Measurements from ENCODE around the gene AOC1. TPM values are rescaled to one million over a fixed set of nuclear protein-coding genes. Genes with fewer than 3 reads are reported as not detected.

Gene AOC1
- total RNA-seq, 1 donor from 2014 or later = not detected

DNA sequence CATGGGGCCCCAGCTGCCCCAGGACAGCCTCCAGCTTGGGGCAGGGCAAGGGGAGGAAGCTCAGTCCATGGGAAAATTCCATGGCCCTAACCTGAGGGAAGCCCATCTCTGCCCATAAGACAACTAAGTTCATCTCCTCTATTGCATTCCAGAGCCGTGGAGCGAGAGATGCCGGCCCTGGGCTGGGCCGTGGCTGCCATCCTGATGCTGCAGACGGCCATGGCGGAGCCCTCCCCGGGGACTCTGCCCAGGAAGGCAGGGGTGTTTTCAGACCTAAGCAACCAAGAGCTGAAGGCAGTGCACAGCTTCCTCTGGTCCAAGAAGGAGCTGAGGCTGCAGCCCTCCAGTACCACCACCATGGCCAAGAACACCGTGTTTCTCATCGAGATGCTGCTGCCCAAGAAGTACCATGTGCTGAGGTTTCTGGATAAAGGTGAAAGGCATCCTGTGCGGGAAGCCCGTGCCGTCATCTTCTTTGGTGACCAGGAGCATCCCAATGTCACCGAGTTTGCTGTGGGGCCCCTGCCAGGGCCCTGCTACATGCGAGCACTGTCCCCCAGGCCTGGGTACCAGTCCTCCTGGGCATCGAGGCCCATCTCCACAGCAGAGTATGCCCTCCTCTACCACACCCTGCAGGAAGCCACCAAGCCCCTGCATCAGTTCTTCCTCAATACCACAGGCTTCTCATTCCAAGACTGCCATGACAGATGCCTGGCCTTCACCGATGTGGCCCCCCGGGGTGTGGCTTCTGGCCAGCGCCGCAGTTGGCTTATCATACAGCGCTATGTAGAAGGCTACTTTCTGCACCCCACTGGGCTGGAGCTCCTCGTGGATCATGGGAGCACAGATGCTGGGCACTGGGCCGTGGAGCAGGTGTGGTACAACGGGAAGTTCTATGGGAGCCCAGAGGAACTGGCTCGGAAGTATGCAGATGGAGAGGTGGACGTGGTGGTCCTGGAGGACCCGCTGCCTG is 4.3 kb downstream of the AOC1 start:
- DNase-seq (ENCODE audit: low spot score) = no peak
- no peaks in the 10 kb centered on the region for H3K36me3 Mint-ChIP-seq (ENCODE audit: low read depth)

DNA sequence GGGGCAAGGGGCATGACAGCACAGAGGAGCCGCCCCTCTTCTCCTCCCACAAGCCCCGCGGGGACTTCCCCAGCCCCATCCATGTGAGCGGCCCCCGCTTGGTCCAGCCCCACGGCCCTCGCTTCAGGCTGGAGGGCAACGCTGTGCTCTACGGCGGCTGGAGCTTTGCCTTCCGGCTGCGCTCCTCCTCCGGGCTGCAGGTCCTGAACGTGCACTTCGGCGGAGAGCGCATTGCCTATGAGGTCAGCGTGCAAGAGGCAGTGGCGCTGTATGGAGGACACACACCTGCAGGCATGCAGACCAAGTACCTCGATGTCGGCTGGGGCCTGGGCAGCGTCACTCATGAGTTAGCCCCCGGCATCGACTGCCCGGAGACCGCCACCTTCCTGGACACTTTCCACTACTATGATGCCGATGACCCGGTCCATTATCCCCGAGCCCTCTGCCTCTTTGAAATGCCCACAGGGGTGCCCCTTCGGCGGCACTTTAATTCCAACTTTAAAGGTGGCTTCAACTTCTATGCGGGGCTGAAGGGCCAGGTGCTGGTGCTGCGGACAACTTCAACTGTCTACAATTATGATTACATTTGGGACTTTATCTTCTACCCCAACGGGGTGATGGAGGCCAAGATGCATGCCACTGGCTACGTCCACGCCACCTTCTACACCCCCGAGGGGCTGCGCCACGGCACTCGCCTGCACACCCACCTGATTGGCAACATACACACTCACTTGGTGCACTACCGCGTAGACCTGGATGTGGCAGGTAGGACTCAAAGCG is 5.1 kb downstream of the AOC1 start:
- intact Hi-C loops (cut with micrococcal nuclease) = no loop called here
- H3K27me3 Mint-ChIP-seq (ENCODE audit: insufficient read depth) = peaks cover 2% of the 10 kb centered on the region
- no peak overlapping the region for H3K27ac Mint-ChIP-seq
- no peaks in the 10 kb centered on the region for H3K9me3 Mint-ChIP-seq
- no peak for DNase-seq (ENCODE audit: low spot score)
- H3K36me3 Mint-ChIP-seq (ENCODE audit: low read depth) = no peaks in the 10 kb centered on the region
- H3K4me3 Mint-ChIP-seq = no peak overlapping the region
- H3K4me1 Mint-ChIP-seq (ENCODE audit: low read depth) = no peaks in the 10 kb centered on the region

More for the DNA sequence above, 4.3 kb downstream of the AOC1 start:
- intact Hi-C loops (cut with micrococcal nuclease) = no loop called here
- Mint-ChIP-seq H3K27me3 (ENCODE audit: insufficient read depth) (peaks cover 6% of the 10 kb centered on the region), H3K27ac (no peak overlapping the region), H3K9me3 (no peaks in the 10 kb centered on the region), H3K4me1 (ENCODE audit: low read depth) (no peaks in the 10 kb centered on the region), H3K4me3 (no peak overlapping the region)

DNA sequence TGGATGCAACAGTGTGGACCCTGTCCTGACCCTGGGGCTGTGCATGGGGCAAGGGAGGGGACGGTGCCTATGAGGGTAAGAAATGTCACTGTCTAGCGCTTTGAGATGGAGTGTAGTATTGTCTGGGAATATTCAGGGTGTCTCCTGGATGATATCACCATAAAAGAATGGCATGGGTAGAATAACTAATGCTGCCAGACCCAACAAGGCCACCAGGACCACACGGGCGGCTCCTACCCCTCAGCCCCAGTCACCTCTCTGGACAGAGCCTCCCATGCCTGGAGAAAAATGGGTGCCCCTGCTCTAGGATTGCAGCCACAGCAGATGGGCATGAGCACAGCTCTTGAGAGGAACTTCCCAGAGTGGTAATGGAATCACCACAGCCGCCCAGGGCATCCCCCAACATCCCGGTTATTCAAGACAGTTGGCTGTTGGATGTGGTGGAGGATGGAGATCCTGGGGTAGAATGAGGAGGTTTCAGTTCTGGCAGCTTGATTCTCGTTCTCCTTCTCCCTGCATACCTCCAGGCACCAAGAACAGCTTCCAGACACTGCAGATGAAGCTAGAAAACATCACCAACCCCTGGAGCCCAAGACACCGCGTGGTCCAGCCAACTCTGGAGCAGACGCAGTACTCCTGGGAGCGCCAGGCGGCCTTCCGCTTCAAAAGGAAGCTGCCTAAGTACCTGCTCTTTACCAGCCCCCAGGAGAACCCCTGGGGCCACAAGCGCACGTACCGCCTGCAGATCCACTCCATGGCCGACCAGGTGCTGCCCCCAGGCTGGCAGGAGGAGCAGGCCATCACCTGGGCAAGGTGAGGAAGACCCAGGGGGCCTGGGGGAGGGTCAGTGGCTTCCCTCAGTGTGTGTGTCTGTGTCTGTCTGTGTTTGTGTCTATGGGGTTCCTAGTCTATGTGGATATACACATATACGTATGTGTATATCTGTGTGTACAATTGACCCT is 6.2 kb downstream of the AOC1 start:
- peaks cover 2% of the 10 kb centered on the region for H3K27me3 Mint-ChIP-seq (ENCODE audit: insufficient read depth)
- DNase-seq (ENCODE audit: low spot score) = no peak

DNA sequence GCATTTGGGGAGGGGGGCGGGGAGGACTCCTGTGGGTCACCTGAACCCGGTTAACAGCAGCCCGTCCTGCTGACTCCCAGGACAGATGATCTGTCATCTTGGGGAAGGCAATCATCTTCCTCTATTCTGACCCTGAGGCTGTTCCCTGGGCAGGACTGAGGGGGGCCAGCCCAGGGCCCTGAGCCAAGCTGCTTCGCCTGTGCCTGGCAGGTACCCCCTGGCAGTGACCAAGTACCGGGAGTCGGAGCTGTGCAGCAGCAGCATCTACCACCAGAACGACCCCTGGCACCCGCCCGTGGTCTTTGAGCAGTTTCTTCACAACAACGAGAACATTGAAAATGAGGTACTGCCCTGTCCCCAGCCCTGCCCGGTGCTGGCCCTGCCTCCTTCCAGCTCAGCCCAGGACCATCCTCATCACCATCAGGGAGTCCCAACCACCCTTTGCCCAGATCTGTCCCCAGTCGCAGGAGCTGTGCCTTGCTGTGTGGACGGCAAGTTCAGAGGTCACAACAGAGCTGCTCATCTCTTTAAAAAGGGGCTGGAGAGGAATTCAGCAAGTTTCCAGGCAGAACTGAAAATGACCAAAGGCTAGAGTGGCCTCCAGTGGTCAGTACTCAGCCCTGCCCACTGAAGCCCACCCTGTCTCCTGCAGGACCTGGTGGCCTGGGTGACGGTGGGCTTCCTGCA is 8.1 kb downstream of the AOC1 start:
- Mint-ChIP-seq H3K27me3 (ENCODE audit: insufficient read depth) (no peaks in the 10 kb centered on the region), H3K9me3 (no peaks in the 10 kb centered on the region), H3K4me1 (ENCODE audit: low read depth) (no peaks in the 10 kb centered on the region), H3K27ac (no peak overlapping the region), H3K4me3 (no peak overlapping the region), H3K36me3 (ENCODE audit: low read depth) (no peaks in the 10 kb centered on the region)
- intact Hi-C loops (cut with micrococcal nuclease) = no loop called here
- DNase-seq (ENCODE audit: low spot score) = no peak

More for the DNA sequence above, 6.2 kb downstream of the AOC1 start:
- no peak overlapping the region for H3K4me3 Mint-ChIP-seq
- no peaks in the 10 kb centered on the region for H3K9me3 Mint-ChIP-seq
- H3K36me3 Mint-ChIP-seq (ENCODE audit: low read depth) = no peaks in the 10 kb centered on the region
- no peak overlapping the region for H3K27ac Mint-ChIP-seq
- intact Hi-C loops (cut with micrococcal nuclease) = no loop called here
- no peaks in the 10 kb centered on the region for H3K4me1 Mint-ChIP-seq (ENCODE audit: low read depth)

DNA sequence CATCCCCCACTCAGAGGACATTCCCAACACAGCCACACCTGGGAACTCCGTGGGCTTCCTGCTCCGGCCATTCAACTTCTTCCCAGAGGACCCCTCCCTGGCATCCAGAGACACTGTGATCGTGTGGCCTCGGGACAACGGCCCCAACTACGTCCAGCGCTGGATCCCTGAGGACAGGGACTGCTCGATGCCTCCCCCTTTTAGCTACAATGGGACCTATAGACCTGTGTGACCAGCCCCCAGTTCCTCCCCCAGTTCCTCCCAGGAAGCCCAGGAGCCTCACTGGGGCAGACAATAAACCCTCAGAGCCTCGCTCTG is 8.6 kb downstream of the AOC1 start:
- H3K36me3 Mint-ChIP-seq (ENCODE audit: low read depth) = no peaks in the 10 kb centered on the region
- no peak for DNase-seq (ENCODE audit: low spot score)
- H3K4me3 Mint-ChIP-seq = no peak overlapping the region
- no peak overlapping the region for H3K27ac Mint-ChIP-seq
- no peaks in the 10 kb centered on the region for H3K4me1 Mint-ChIP-seq (ENCODE audit: low read depth)
- intact Hi-C loops (cut with micrococcal nuclease) = no loop called here
- no peaks in the 10 kb centered on the region for H3K27me3 Mint-ChIP-seq (ENCODE audit: insufficient read depth)
- H3K9me3 Mint-ChIP-seq = no peaks in the 10 kb centered on the region

DNA sequence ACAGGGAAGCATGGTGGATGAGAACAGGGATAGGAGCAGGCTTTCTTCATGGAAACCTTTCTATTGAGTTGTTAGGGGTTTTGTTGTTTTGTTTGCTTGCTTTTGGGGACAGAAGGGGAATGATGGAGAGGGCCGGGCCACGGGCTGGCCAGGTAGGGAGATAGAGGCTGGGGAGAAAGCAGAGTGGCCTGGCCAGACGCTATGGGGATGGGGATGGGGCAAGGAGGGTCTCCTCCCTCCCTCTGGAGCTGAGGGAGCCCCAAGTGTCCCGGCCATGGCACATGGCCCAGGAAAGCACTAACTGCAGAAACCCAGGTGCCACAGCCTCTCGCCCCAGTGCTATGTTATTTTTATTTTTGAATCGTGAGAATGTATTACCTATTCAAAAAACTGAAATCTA is 10.0 kb downstream of the AOC1 start:
- Mint-ChIP-seq H3K4me3 (no peak overlapping the region), H3K9me3 (no peaks in the 10 kb centered on the region), H3K4me1 (ENCODE audit: low read depth) (no peaks in the 10 kb centered on the region), H3K36me3 (ENCODE audit: low read depth) (no peaks in the 10 kb centered on the region), H3K27me3 (ENCODE audit: insufficient read depth) (no peaks in the 10 kb centered on the region), H3K27ac (no peak overlapping the region)
- intact Hi-C loops (cut with micrococcal nuclease) = no loop called here
- DNase-seq (ENCODE audit: low spot score) = no peak

DNA sequence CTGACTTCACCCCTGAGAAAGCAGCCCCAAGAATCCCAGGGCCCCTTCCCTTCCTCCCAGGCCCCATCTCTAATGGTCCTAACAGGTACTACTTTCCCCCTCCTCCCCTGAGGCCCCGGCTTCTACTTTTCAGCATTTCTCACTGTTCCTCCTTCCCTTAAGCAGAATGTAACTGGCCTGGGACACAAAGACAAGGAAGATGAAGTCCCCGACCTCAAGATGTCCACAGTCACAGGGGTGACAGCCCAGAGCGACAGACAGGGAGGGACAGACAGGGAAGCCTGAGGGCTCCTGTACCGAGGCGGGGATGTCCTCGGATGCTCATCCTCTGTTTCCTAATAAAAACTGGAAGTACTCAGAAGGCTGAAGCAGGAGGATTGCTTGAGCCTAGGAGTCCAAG is 11.6 kb downstream of the AOC1 start:
- H3K27me3 Mint-ChIP-seq (ENCODE audit: insufficient read depth) = no peaks in the 10 kb centered on the region
- H3K4me1 Mint-ChIP-seq (ENCODE audit: low read depth) = no peaks in the 10 kb centered on the region
- no peaks in the 10 kb centered on the region for H3K36me3 Mint-ChIP-seq (ENCODE audit: low read depth)
- intact Hi-C loops (cut with micrococcal nuclease) = no loop called here
- H3K27ac Mint-ChIP-seq = no peak overlapping the region
- DNase-seq (ENCODE audit: low spot score) = no peak
- H3K9me3 Mint-ChIP-seq = no peaks in the 10 kb centered on the region
- no peak overlapping the region for H3K4me3 Mint-ChIP-seq

DNA sequence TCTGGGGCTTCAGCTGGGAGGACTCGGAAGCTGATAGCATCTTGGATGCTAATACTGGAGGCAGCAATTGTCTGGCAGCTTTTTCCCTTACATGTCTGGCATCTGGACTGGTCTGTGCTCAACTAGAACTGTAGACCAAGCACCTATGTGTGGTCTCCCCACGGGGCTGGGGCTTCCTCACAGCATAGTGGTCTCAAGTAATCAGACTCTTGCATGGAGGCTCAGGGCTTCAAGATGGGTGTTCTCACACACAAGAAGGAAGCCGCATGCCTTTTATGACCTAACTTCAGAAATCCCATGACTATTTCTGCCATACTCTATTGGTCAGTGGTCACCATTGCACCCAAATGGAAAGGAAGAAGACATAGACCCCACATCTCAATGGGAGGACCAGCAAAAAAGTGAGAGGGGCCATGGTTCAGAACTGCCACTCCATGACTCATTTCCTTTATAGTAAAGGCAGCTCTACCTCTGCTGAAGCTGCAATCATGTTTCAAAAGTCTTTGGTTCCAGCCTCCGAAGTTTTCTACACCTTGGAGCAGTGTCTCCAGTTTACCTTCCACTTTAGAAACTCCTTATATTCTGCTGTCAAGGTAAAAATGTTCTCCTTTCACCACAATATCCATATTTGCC is 14.7 kb downstream of the AOC1 start:
- intact Hi-C loops (cut with micrococcal nuclease) = no loop called here
- no peak overlapping the region for H3K27ac Mint-ChIP-seq
- DNase-seq (ENCODE audit: low spot score) = no peak
- H3K4me1 Mint-ChIP-seq (ENCODE audit: low read depth) = no peaks in the 10 kb centered on the region
- H3K4me3 Mint-ChIP-seq = no peak overlapping the region
- peaks cover 7% of the 10 kb centered on the region for H3K9me3 Mint-ChIP-seq
- peaks cover 12% of the 10 kb centered on the region for H3K27me3 Mint-ChIP-seq (ENCODE audit: insufficient read depth)
- H3K36me3 Mint-ChIP-seq (ENCODE audit: low read depth) = no peaks in the 10 kb centered on the region

DNA sequence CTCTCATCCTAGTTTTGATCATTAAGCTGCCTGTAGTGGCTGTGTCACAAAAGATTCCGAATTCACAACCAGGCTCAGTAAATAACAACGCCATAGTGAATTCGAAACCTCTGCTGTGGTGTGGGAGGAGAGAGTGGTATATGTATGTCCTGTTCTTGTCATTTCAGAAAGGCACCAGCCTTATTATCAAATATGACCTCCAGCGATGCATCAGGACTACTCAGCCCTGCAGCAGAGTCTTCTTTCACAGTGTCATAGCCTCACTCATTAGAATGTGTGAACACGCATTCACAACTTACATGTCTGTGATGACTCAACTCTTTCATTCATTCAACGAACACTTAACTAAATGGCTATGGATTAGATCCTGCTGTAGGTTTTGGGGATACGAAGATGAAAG is 15.3 kb downstream of the AOC1 start:
- Mint-ChIP-seq H3K27ac (no peak overlapping the region), H3K9me3 (peaks cover 8% of the 10 kb centered on the region), H3K27me3 (ENCODE audit: insufficient read depth) (peaks cover 12% of the 10 kb centered on the region), H3K36me3 (ENCODE audit: low read depth) (no peaks in the 10 kb centered on the region), H3K4me3 (no peak overlapping the region), H3K4me1 (ENCODE audit: low read depth) (no peaks in the 10 kb centered on the region)
- DNase-seq (ENCODE audit: low spot score) = no peak
- intact Hi-C loops (cut with micrococcal nuclease) = no loop called here

DNA sequence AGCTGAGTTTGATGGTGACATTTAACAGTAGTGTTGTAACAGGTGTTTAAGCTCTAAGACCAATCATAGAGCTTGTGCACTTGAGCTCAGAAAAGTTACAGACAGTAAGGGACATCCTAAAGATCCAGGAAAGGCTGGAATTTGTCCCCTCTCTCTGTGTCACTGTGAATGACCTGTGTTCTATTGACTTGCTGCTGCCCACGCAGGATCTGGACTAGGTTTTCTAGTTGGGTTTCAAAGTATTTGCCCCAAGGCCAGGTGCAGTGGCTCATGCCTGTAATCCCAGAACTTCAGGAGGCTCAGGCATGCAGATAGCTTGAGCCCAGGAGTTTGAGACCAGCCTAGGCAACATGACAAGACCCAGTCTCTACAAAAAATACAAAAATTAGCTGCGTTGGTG is 17.1 kb downstream of the AOC1 start:
- Mint-ChIP-seq H3K9me3 (peaks cover 8% of the 10 kb centered on the region), H3K4me1 (ENCODE audit: low read depth) (no peaks in the 10 kb centered on the region), H3K27me3 (ENCODE audit: insufficient read depth) (peaks cover 15% of the 10 kb centered on the region), H3K27ac (no peak overlapping the region), H3K36me3 (ENCODE audit: low read depth) (no peaks in the 10 kb centered on the region), H3K4me3 (no peak overlapping the region)
- DNase-seq (ENCODE audit: low spot score) = no peak
- intact Hi-C loops (cut with micrococcal nuclease) = no loop called here

DNA sequence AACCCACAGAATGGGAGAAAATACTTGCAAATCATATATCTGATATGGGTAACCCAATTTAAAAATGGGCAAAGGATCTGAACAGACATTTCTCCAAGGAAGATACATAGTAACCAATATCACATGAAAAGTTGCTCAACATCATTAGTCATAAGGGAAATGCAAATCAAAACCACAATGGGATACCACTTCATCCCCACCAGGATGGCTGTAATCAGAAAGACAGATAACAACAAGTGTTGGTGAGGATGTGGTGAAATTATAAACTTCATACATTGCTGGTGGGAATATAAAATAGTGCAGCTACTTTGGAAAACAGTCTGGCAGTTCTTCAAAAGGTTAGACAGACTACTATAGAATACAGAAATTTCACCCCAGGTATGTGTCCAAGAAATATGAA is 19.3 kb downstream of the AOC1 start:
- Mint-ChIP-seq H3K4me1 (ENCODE audit: low read depth) (no peaks in the 10 kb centered on the region), H3K36me3 (ENCODE audit: low read depth) (no peaks in the 10 kb centered on the region), H3K27me3 (ENCODE audit: insufficient read depth) (peaks cover 15% of the 10 kb centered on the region), H3K27ac (no peak overlapping the region), H3K4me3 (no peak overlapping the region), H3K9me3 (peaks cover 8% of the 10 kb centered on the region)
- intact Hi-C loops (cut with micrococcal nuclease) = no loop called here
- DNase-seq (ENCODE audit: low spot score) = no peak
